ENCODE data around the gene SLC6A12.

Gene SLC6A12

GRCh38 chr12:157644-158043 is 56.3 kb downstream of the SLC6A12 start:
- DNase-seq: no peak

DNA sequence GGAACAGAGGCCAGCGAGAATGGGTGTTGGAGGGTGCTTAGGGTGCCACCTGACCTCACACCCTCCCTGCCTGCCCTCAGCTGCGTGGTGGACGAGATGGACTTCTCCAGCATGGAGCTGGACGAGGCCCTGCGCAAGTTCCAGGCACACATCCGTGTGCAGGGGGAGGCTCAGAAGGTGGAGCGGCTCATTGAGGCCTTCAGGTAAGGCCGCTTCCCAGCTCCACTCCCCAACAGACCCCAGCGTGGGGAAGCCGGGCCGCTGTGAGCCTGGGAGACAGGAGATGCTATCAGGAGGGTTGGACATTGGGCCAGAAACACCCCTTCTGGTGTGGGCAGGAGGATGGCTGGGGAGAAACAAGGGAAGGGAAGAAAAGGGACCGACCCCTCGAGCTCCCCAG is 57.0 kb downstream of the SLC6A12 start:
- DNase-seq: no peak

DNA sequence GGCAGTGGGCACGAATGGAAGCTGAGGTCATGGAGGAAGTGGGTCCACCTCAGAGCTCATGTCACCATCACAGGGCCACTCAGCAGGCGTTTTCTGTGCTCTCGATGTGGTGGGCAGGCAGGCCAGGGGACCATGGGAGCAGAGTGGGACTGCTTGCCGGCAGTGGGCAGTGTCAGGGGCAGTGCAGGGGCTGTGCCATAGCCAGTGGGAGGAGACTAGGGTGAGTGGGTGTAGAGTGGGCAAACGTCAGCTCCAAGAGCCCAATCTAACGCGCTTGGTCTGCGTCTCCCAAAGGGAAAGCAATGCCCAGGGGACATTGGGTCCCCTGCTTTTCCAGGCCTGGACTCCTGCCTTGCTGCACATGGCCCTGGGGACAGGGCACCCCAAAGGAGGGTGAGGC is 58.3 kb downstream of the SLC6A12 start:
- DNase-seq: no peak

GRCh38 chr12:155006-155405 is 59.0 kb downstream of the SLC6A12 start:
- no peak for DNase-seq

DNA sequence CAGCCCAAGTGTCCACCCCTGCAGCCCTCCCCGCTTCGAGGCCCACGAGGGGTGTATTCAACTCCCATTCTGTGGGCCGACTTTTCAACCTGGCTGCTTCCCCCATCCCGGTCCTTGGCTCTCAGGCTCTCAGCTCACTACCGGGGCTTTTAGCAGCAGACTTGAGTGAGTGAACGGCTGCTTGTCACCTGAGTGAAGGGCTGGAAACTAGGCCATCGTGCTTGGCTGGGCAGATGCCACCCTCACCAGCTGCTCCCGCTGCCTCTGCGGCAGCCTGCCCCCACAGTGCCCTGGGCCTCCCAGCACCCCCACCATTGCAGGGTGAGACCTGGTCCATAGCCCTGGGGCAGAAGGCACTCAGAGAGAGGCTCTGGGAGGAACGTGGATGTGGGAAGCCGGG is 59.9 kb downstream of the SLC6A12 start:
- DNase-seq: no peak

- DNase-seq: peak; percentile 51
Measured at GRCh38 chr12:153080-153746, 60.7 kb downstream of the SLC6A12 start.

DNA sequence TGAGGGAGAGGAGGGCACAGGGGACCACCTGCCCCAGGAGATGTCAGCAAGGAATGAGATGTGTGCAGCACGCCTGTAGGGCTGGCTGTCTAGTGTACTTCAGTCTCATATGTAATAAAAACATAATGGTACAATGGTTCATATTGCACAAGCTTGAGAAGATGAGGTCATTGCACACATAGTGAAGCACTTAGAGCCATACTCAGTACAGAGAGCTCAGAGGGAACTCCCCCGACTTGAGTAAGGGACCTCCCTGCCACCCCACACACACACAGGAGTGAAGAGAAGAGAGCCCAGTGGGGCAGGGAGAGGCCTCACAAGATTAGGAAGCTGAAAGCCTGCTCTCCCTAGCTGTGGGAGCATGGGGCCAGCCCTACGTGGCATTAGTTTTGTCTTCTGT is 61.5 kb downstream of the SLC6A12 start:
- DNase-seq: no peak

DNA sequence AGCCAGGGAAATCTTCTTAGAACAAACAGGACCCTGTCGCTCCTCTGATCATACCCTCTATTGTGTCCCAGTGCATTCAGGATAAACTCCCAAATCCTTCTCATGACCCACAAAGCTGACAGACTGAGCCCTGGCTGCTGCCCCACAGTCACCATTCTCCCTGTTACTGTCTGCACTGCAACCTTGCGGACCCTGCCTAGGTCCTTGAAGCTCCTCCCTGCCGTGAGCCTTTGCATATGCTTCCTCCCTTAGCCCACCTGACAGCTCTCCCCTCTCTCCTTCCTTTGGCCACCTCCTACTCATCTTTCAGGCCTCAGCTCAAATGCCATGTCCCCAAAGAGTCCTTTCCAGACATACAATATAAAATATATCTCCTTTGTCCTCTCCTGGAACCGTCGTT is 62.4 kb downstream of the SLC6A12 start:
- DNase-seq: no peak

DNA sequence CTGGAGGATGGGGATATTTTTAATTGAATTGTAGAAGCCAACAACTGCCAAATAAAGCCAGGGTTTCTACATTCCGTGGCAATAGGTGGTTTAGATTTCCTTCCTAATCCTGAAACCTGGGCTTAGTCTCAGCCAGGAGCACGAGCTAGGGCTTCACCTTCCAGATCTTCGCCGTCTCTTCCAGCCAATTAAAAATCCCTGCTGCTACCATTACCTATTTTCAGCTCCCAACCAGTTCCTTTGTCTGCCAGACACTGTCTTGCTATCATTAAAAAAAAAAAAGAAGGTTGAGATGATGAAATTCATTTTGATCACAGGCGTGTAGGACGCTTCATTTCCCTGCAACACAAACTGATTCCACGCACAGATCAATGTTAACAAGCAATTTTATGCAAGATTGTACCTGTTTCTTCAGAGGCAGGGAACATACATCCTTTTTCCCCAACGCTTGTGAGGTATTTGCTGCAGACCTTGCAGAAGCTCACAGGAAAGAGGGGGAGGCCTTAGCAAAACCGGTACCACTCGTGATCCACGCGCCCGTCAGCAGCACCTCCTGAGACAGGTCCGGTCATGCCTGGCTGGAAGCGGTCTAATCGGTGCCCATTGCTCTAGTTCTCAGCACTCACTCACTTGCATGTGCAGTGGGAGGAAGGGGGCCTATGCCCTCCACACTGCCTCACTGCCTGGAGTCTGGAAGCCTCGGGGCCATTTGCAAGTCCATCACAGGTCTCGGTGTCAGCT is 65.1 kb downstream of the SLC6A12 start:
- DNase-seq: no peak

DNA sequence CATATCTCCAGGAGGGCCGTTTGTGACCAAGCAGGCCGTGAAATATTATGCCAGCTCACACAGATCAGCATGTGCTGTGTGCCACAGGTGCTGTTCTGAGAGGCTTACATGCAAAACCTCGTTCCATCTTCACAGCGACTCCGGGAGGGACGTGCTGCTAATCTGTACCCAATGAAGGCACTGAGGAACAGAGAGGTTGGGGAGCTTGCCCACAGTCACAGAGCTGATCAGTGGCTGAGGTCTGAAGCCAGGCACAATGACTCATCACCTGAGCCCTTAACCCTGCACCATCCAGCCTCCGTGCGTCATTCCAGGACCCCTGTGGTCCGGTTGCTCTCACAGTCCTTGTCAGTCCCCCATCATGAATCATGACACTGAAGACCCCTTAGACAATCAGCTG is 66.7 kb downstream of the SLC6A12 start:
- DNase-seq: no peak

DNA sequence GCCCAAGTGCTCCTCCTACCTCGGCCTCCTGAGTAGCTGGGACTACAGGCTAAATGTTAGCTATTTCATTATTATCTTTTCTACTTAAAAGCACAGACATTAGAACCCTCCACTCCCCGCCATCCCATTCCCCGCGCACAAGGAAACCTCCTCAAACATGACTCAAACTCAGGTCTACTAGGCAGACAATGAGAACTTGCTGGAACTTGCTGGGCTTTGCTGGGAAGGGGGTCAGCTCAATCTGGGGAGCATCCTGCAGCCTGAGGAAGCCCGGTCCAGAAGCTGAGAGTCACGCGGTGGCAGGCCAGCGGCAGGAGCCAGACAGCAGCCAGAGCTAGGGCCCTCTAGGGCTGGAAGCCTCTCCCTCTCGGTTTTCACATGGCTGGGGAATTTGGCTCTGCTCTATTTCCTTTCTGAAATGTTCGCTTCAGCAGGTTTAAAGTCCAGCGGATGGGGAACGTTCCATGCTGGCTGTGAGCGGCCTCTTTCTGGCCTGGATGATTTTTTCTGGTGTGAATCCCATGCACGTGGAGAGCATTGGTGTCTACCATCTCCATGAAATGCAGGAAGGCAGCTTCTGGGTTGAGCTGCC is 68.5 kb downstream of the SLC6A12 start:
- DNase-seq: no peak

DNA sequence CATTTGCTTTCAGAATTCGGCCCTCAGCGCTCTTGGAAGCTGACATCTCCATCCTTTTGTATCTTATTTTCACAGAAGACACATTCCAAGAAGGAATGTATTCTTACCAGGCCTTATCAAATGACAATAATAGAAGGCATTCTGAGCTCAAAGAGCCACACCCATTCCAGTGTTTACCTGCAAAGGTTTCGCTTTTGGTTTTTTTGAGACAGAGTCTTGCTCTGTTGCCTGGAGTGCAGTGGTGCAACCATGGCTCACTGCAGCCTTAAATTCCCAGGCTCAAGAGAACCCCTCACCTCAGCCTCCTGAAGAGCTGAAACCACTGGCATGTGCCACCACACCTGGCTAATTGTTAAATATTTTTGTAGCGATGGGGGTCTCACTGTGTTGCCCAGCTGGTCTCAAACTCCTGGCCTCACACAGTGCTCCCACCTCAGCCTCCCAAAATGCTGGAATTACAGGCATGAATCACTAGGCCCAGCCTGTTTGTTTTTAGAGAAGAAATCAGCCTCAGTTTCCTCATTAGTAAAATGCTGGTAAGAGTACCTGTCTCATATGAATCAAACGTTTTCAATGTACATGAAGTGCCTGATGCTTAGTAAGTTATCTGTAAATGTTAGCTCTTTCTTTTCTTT is 69.2 kb downstream of the SLC6A12 start:
- DNase-seq: no peak

DNA sequence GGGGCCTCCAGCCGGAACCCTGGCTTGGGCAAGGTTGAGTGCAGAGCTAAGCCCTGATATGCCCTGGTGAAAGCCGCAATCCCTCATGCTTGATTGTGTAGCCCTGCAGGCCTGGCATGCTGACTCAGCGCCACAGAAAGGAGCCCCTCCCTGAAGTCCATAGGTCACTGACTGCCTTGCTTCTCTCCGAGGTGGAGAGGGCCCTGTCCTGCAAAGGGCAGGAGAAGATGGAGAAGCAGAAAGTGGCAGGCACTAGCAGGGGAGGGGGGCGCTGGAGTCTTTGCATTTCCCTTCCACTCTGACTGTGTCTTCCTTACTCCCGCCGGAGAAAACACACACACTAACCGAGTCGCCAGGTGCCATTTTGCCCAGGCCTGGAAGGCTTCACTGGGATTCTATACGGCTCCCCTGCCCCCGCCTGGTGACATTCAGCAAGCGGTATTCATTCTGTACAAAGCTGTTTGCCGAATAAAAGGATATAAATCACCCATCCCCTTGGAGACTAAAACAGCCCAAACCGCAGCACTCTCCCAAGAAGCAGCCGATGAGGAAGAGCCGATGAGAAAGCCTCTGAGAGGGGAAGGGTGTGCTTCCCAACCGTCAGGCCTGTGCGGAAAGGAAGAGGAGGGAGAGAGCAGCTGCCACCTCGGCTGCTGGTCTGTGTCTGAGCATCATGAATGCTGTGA is 69.8 kb downstream of the SLC6A12 start:
- DNase-seq: no peak

GRCh38 chr12:140162-140561 is 73.8 kb downstream of the SLC6A12 start:
- no peak for DNase-seq

Measured in GF-D8 (cell line).